GM23338 (cell line): ENCODE results near the gene POLR3K.

Source experiments
- CREB1 ChIP-seq: fragments of 250-450 bp; sonication (Bioruptor Pico); IDR thresholded peaks from 2 replicates; pipeline ENCODE4 v1.5.0; 2020; ENCODE audit warnings: low read depth, mild to moderate bottlenecking, moderate library complexity
- REST ChIP-seq: IDR thresholded peaks from one replicate; pipeline ENCODE4 v1.6.1; 2018; ENCODE audit warnings: antibody characterized with exemption; ENCODE audit not compliant: unreplicated experiment

GRCh38 chr16:76535-77272 is 23.3 kb upstream of the POLR3K start:
- no peak for TF ChIP-seq CREB1 (CRISPR knock-in tag)
- no peak for TF ChIP-seq REST
